Gastroesophageal sphincter (tissue), 4 donors: ENCODE measurements around the gene HAUS7. TPM values are rescaled to one million over a fixed set of nuclear protein-coding genes. Genes with fewer than 3 reads are reported as not detected.

Experiments
- ATAC-seq: fragments of 150-250 bp; one replicate; pipeline ENCODE4 v1.9.1; 2016; ENCODE audit warnings: mild to moderate bottlenecking, moderate library complexity
- H3K27ac ChIP-seq, 4 donors: fragments of 200-600 bp; sonication (generic) in 3 of 4; 1 replicate in 3 of 4; 2 replicates in 1 of 4; pipeline ENCODE4 v1.5.1; 2016 to 2019
- H3K27me3 ChIP-seq: fragments of 200-600 bp; sonication (generic); one replicate; pipeline ENCODE4 v1.5.1; 2019
- H3K36me3 ChIP-seq, 2 donors: fragments of 200-600 bp; sonication (generic); one replicate each; pipeline ENCODE4 v1.5.1; 2019; ENCODE audit warnings: control low read depth in 1 of 2
- H3K4me1 ChIP-seq, 3 donors: fragments of 200-600 bp; sonication (generic); 1 replicate in 2 of 3; 2 replicates in 1 of 3; pipeline ENCODE4 v1.5.1; 2016 to 2019; ENCODE audit warnings: control low read depth in 2 of 3
- H3K4me3 ChIP-seq, 2 donors: fragments of 200-600 bp; sonication (generic); one replicate each; pipeline ENCODE4 v1.5.1; 2019; ENCODE audit warnings: mild to moderate bottlenecking in 1 of 2, moderate library complexity in 1 of 2
- H3K9me3 ChIP-seq, 3 donors: fragments of 200-600 bp; sonication (generic); one replicate each; pipeline ENCODE4 v1.5.1; 2017 to 2019; ENCODE audit warnings: control low read depth in 2 of 3
- EP300 ChIP-seq: sonication (generic); formaldehyde crosslinking; IDR thresholded peaks from one replicate; pipeline ENCODE4 v1.6.1; 2017; ENCODE audit warnings: antibody characterized with exemption, mild to moderate bottlenecking
- POLR2A ChIP-seq, 2 donors: fragments of 450-650 bp; IDR thresholded peaks; one replicate each; pipeline ENCODE4 v1.6.1; 2017; ENCODE audit warnings: antibody characterized with exemption in 2 of 2, mild to moderate bottlenecking in 2 of 2, moderate library complexity in 1 of 2
- POLR2AphosphoS5 ChIP-seq: sonication (generic); formaldehyde crosslinking; IDR thresholded peaks from one replicate; pipeline ENCODE4 v1.6.1; 2017; ENCODE audit warnings: antibody characterized with exemption
- WGBS, 2 donors: methylation state at CpG; one replicate each; pipeline ENCODE4 v1.1.5; 2018; ENCODE audit warnings: low coverage in 1 of 2; 5-methylcytosine and 5-hydroxymethylcytosine counted together
- total RNA-seq, 4 donors: library from RNA; depleted of rRNA; stranded (reverse); fragments of >200 nt; gene quantifications; one replicate each; pipeline ENCODE4 v1.1.0, GENCODE V29; 2016
- TF ChIP-seq, protein P1 (sequence below), 4 experiments: fragments of 200-600 bp in 2 of 4; fragments of 450-650 bp in 2 of 4; sonication (generic) in 1 of 4; IDR thresholded peaks; one replicate each; pipeline ENCODE4 v1.5.1; 2017 to 2019; ENCODE audit warnings: antibody characterized with exemption in 4 of 4, mild to moderate bottlenecking in 2 of 4, moderate library complexity in 2 of 4

HAUS7 gene
- total RNA-seq, 4 donors from 2014 or later, result 20.2 to 34.0 (median 28.3) TPM

DNA sequence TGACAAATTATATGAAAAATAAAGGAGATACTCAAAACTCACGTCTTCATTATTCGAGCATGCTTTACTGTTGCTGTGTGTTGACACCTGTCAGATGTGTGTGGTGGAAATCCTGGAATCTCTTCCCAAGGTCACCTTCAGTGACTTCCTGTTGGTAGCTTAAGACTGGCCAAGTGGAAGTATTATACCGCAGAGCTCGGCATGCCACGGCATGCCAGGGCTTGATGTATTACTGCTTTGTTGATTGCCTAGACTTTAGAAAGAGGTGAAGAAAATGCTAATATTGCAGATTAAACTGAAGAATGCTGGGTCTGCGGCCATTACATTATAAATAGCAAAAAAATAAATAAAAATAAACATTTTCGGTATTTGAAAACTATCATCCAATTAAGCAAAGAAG lies 29.1 kb downstream of the HAUS7 start:
- Histone ChIP-seq H3K36me3 (no peaks in the 10 kb centered on the region), H3K4me1 (no peaks in the 10 kb centered on the region), H3K9me3 (no peaks in the 10 kb centered on the region), H3K27me3 (peaks cover 11% of the 10 kb centered on the region), H3K27ac (no peak overlapping the region), H3K4me3 (no peak overlapping the region)
- no peak for TF ChIP-seq POLR2A (IDR thresholded peaks at IDR 0.05)
- no peak for TF ChIP-seq EP300
- TF ChIP-seq POLR2AphosphoS5, result no peak
- TF ChIP-seq, protein P1, sequence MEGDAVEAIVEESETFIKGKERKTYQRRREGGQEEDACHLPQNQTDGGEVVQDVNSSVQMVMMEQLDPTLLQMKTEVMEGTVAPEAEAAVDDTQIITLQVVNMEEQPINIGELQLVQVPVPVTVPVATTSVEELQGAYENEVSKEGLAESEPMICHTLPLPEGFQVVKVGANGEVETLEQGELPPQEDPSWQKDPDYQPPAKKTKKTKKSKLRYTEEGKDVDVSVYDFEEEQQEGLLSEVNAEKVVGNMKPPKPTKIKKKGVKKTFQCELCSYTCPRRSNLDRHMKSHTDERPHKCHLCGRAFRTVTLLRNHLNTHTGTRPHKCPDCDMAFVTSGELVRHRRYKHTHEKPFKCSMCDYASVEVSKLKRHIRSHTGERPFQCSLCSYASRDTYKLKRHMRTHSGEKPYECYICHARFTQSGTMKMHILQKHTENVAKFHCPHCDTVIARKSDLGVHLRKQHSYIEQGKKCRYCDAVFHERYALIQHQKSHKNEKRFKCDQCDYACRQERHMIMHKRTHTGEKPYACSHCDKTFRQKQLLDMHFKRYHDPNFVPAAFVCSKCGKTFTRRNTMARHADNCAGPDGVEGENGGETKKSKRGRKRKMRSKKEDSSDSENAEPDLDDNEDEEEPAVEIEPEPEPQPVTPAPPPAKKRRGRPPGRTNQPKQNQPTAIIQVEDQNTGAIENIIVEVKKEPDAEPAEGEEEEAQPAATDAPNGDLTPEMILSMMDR (IDR thresholded peaks at IDR 0.05), result no peak
- ATAC-seq, result no peak
- 58 to 74% methylated on average over 3 to 6 of the region's 7 CpGs for WGBS, 2 donors

DNA sequence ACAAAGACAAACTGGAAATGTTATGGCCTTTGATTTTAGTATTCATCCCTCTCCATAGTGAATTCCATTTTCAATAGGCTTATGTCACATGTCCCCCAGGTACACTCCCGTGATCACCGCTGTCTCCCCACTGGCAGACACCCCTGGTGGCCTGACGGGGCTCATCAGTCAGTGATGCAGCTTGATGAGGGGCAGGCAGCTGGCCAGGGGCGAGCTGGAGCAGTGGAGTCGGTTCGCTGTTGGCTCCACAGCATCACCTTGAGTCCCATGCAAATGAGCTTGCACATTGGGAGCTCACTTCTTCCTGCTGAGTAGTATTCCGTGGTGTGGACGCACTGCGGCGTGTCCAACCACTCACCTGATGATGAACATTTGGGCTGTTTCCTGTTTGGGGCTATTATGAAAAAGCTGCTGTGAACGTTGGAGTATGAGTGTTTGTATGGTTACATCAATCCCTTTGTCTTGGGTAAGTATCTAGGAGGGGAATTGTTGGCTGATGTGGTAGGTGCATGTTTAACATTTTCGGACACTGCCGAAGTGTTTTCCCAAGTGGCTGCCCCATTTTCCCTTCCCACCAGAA lies 29.7 kb downstream of the HAUS7 start:
- TF ChIP-seq, protein P1 (IDR thresholded peaks at IDR 0.05), result no peak
- TF ChIP-seq POLR2AphosphoS5 (no peak), EP300 (no peak), POLR2A (IDR thresholded peaks at IDR 0.05) (no peak)
- ATAC-seq, result no peak
- Histone ChIP-seq H3K9me3 (no peaks in the 10 kb centered on the region), H3K36me3 (no peaks in the 10 kb centered on the region), H3K4me1 (no peaks in the 10 kb centered on the region), H3K27ac (no peak overlapping the region), H3K27me3 (peaks cover 11% of the 10 kb centered on the region), H3K4me3 (no peak overlapping the region)
- 58 to 67% methylated on average over 2 to 4 of the region's 13 CpGs for whole genome bisulfite sequencing, 2 donors

DNA sequence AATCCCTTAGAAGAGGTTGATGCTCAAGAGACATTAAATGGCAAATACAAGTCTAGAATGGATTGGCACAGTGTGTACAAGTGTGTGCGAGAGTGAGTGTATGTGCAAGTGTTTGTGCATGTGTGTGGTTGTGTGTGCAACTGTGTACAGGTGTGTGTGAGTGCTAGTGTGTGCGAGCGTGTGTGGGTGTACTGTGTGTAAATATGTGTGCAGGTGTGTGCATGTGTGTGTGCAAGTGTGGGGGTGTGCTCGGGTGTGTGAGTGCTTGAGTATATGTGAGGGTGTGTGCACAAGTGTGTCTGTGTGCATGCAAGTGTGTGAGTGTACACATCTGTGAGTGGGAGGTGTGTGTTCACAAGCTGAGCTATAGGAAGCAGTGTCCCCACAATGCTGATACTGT lies 30.4 kb downstream of the HAUS7 start:
- H3K36me3 ChIP-seq, result no peaks in the 10 kb centered on the region
- no peaks in the 10 kb centered on the region for H3K9me3 ChIP-seq
- TF ChIP-seq, protein P1 (IDR thresholded peaks at IDR 0.05), result no peak
- TF ChIP-seq EP300, result no peak
- no peak for TF ChIP-seq POLR2A (IDR thresholded peaks at IDR 0.05)
- H3K27me3 ChIP-seq, result peaks cover 11% of the 10 kb centered on the region
- no peak overlapping the region for H3K27ac ChIP-seq
- no peaks in the 10 kb centered on the region for H3K4me1 ChIP-seq
- 84 to 100% methylated on average over 1 to 4 of the region's 4 CpGs for WGBS, 2 donors
- ATAC-seq, result no peak
- no peak overlapping the region for H3K4me3 ChIP-seq

DNA sequence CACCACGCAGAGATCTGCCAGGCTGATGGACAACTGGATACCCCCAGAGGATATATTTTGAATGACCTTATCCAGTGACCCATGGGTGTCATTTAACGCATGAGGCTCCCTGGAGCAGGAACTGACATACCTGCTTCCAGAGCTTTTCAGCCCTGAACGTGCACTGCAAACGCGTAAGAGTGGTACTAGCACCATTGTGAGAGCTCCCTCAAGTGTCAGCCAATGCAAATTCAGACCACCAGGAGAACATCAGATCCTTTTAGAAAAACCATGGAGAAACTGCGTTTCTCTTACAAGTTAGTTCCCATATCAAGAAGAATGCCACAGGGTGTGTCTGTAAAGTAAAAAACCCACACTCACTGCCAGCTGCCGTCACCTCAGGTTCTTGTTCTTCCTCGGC lies 31.8 kb downstream of the HAUS7 start:
- no peak overlapping the region for H3K27ac ChIP-seq
- H3K9me3 ChIP-seq, result no peaks in the 10 kb centered on the region
- 38 to 62% methylated on average over 3 to 7 of the region's 8 CpGs for WGBS, 2 donors
- no peak overlapping the region for H3K4me3 ChIP-seq
- ATAC-seq, result no peak
- H3K36me3 ChIP-seq, result no peaks in the 10 kb centered on the region
- no peaks in the 10 kb centered on the region for H3K4me1 ChIP-seq
- TF ChIP-seq, protein P1 (IDR thresholded peaks at IDR 0.05), result peak in 1 of 4 experiments; percentile 19
- TF ChIP-seq POLR2A (IDR thresholded peaks at IDR 0.05), result no peak
- H3K27me3 ChIP-seq, result peaks cover 11% of the 10 kb centered on the region

DNA sequence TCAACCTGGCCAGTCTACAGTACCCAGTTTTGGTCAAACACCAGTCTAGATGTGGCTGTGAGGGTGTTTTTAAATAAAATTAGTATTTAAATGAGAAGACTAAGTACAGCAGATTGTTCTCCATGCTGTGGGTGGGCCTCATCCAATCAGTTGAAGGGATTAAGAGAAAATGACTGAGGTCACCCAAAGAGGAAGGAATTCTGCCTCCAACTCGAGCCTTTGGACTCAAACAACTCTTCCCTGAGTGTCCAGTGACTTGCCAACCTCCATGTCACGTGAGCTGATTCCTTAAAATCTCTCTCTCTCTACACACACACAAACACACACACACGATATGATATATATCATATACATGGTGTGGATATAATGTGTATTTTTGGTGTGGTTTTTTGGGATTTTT lies 34.5 kb downstream of the HAUS7 start:
- peaks cover 7% of the 10 kb centered on the region for H3K27me3 ChIP-seq
- TF ChIP-seq EP300, result no peak
- no peak for TF ChIP-seq POLR2AphosphoS5
- TF ChIP-seq, protein P1 (IDR thresholded peaks at IDR 0.05), result no peak
- TF ChIP-seq POLR2A (IDR thresholded peaks at IDR 0.05), result no peak
- ATAC-seq, result no peak

More for the DNA sequence above, 34.5 kb downstream of the HAUS7 start:
- no peak overlapping the region for H3K27ac ChIP-seq
- H3K4me1 ChIP-seq, result no peaks in the 10 kb centered on the region
- H3K4me3 ChIP-seq, result no peak overlapping the region
- 44 to 67% methylated on average over 3 of the region's 3 CpGs for WGBS, 2 donors
- H3K36me3 ChIP-seq, result no peaks in the 10 kb centered on the region
- no peaks in the 10 kb centered on the region for H3K9me3 ChIP-seq
